ENCODE measurements around the gene TANGO2. TPM values are rescaled to one million over a fixed set of nuclear protein-coding genes. Genes with fewer than 3 reads are reported as not detected.

TANGO2 gene
- total and polyA plus RNA-seq, 9 of the 15 experiments (the other 6 are each of a cell fraction or from before 2014, with no cell fraction given), result 15.5 to 94.9 (median 70.1) TPM

GRCh38 chr22:20058989-20059770, 38.3 kb downstream of the TANGO2 start (continued):
- TF ChIP-seq, protein P1, sequence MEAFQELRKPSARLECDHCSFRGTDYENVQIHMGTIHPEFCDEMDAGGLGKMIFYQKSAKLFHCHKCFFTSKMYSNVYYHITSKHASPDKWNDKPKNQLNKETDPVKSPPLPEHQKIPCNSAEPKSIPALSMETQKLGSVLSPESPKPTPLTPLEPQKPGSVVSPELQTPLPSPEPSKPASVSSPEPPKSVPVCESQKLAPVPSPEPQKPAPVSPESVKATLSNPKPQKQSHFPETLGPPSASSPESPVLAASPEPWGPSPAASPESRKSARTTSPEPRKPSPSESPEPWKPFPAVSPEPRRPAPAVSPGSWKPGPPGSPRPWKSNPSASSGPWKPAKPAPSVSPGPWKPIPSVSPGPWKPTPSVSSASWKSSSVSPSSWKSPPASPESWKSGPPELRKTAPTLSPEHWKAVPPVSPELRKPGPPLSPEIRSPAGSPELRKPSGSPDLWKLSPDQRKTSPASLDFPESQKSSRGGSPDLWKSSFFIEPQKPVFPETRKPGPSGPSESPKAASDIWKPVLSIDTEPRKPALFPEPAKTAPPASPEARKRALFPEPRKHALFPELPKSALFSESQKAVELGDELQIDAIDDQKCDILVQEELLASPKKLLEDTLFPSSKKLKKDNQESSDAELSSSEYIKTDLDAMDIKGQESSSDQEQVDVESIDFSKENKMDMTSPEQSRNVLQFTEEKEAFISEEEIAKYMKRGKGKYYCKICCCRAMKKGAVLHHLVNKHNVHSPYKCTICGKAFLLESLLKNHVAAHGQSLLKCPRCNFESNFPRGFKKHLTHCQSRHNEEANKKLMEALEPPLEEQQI (IDR thresholded peaks at IDR 0.05), result no peak
- TF ChIP-seq PHF8 (IDR thresholded peaks at IDR 0.05; ENCODE audit: borderline replicate concordance, low read length) (no peak; the same call in 1 of the 2 replicates), ARHGAP35 (IDR thresholded peaks at IDR 0.05; ENCODE audit: partially characterized antibody) (peak; percentile 5), ZNF197 (CRISPR knock-in tag; IDR thresholded peaks at IDR 0.05; ENCODE audit: low read depth) (no peak; the same call in 1 of the 2 replicates), ZNF165 (CRISPR knock-in tag; IDR thresholded peaks at IDR 0.05; ENCODE audit: borderline replicate concordance) (0 out of 2 replicates have a peak, but pooled peaks have one; percentile 5), CREB1 (IDR thresholded peaks at IDR 0.05) (peak; percentile 81), CREB1 (CRISPR knock-in tag; IDR thresholded peaks at IDR 0.05) (no peak), EHMT2 (IDR thresholded peaks at IDR 0.05) (peak; percentile 84), ZNF24 (IDR thresholded peaks at IDR 0.05) (peak; percentile 22; the same call in 1 of the 2 replicates), NFIX (CRISPR knock-in tag; IDR thresholded peaks at IDR 0.05; ENCODE audit: low read depth) (no peak), ZFPM2 (CRISPR knock-in tag; IDR thresholded peaks at IDR 0.05) (0 out of 2 replicates have a peak, but pooled peaks have one; percentile 64)
- TF ChIP-seq, protein P2, sequence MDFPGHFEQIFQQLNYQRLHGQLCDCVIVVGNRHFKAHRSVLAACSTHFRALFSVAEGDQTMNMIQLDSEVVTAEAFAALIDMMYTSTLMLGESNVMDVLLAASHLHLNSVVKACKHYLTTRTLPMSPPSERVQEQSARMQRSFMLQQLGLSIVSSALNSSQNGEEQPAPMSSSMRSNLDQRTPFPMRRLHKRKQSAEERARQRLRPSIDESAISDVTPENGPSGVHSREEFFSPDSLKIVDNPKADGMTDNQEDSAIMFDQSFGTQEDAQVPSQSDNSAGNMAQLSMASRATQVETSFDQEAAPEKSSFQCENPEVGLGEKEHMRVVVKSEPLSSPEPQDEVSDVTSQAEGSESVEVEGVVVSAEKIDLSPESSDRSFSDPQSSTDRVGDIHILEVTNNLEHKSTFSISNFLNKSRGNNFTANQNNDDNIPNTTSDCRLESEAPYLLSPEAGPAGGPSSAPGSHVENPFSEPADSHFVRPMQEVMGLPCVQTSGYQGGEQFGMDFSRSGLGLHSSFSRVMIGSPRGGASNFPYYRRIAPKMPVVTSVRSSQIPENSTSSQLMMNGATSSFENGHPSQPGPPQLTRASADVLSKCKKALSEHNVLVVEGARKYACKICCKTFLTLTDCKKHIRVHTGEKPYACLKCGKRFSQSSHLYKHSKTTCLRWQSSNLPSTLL (IDR thresholded peaks at IDR 0.05), result no peak

Measured in K562 (cell line).